ENCODE results near the gene CIDEA. TPM values are rescaled to one million over a fixed set of nuclear protein-coding genes. Genes with fewer than 3 reads are reported as not detected.
"Not testable (repeated sequence)": the region's sequence is repeated elsewhere in the genome, so short reads cannot be mapped to it uniquely, and the experiment has no call there.

The CIDEA gene
- total RNA-seq, 1 donor from 2014 or later, result 138 TPM

GRCh38 chr18:12238826-12239225 is 15.3 kb upstream of the CIDEA start:
- DNase-seq (ENCODE audit: low spot score), result no peak

GRCh38 chr18:12239431-12239830 is 14.7 kb upstream of the CIDEA start:
- DNase-seq (ENCODE audit: low spot score), result no peak

- DNase-seq (ENCODE audit: low spot score), result no peak
These were observed 11.4 kb upstream of the CIDEA start for GRCh38 chr18:12242658-12243260.

- not testable (repeated sequence) for DNase-seq (ENCODE audit: low spot score)
These were observed 10.9 kb upstream of the CIDEA start for GRCh38 chr18:12243272-12243671.

GRCh38 chr18:12245793-12246135 is 8.4 kb upstream of the CIDEA start:
- no peak for DNase-seq (ENCODE audit: low spot score)

GRCh38 chr18:12246849-12247808 is 7.0 kb upstream of the CIDEA start:
- DNase-seq (ENCODE audit: low spot score), result peak; percentile 75

- peak; percentile 18 for DNase-seq (ENCODE audit: low spot score)
These were observed 6.2 kb upstream of the CIDEA start for GRCh38 chr18:12247946-12248345.

GRCh38 chr18:12248926-12249720 is 5.0 kb upstream of the CIDEA start:
- peak; percentile 77 for DNase-seq (ENCODE audit: low spot score)

- DNase-seq (ENCODE audit: low spot score), result peak; percentile 88
These were observed 2.9 kb upstream of the CIDEA start for GRCh38 chr18:12251311-12251710.

- peak; percentile 67 for DNase-seq (ENCODE audit: low spot score)
These were observed 2.1 kb upstream of the CIDEA start for GRCh38 chr18:12252061-12252460.

- DNase-seq (ENCODE audit: low spot score), result peak; percentile 69
These were observed 1.1 kb upstream of the CIDEA start for GRCh38 chr18:12253027-12253426.

- peak; percentile 86 for DNase-seq (ENCODE audit: low spot score)
These were observed 462 bp upstream of the CIDEA start for GRCh38 chr18:12253663-12254135.

- DNase-seq (ENCODE audit: low spot score), result no peak
These were observed 805 bp downstream of the CIDEA start for GRCh38 chr18:12254820-12255511.

- DNase-seq (ENCODE audit: low spot score), result no peak
These were observed 1.5 kb downstream of the CIDEA start for GRCh38 chr18:12255626-12256026.

GRCh38 chr18:12256951-12257350 is 2.8 kb downstream of the CIDEA start:
- no peak for DNase-seq (ENCODE audit: low spot score)

- DNase-seq (ENCODE audit: low spot score), result no peak
These were observed 4.0 kb downstream of the CIDEA start for GRCh38 chr18:12257996-12258718.

GRCh38 chr18:12258719-12259705 is 4.9 kb downstream of the CIDEA start:
- no peak for DNase-seq (ENCODE audit: low spot score)

GRCh38 chr18:12262748-12263147 is 8.6 kb downstream of the CIDEA start:
- DNase-seq (ENCODE audit: low spot score), result no peak

GRCh38 chr18:12264864-12265263 is 10.7 kb downstream of the CIDEA start:
- no peak for DNase-seq (ENCODE audit: low spot score)
